ENCODE measurements around the gene P2RY6. TPM values are rescaled to one million over a fixed set of nuclear protein-coding genes. Genes with fewer than 3 reads are reported as not detected.

Gene P2RY6
- polyA plus RNA-seq, 1 donor (not counting 4 experiments of a cell fraction or from before 2014, with no cell fraction given) = 0.04 TPM

- H3K9me1 ChIP-seq (ENCODE audit: control insufficient read depth, extremely low read depth, insufficient read depth, low read length) = no peaks in the 10 kb centered on the region
- dilution Hi-C loops (cut with MboI; ENCODE audit: extremely low pct_ligation_motif_present, low sequenced_read_pairs) = no loop called here
- no peaks in the 10 kb centered on the region for H3K36me3 ChIP-seq (ENCODE audit: control insufficient read depth in 2 of 2, extremely low read depth in 1 of 2, insufficient read depth in 2 of 2, low read length in 2 of 2)
- DNase-seq (ENCODE audit: low read depth, low spot score) = no peak
- no peaks in the 10 kb centered on the region for H3K4me1 ChIP-seq (ENCODE audit: control insufficient read depth, extremely low read depth, insufficient read depth, low read length)
- no peak for FAIRE-seq
- no peak overlapping the region for H3K27ac ChIP-seq (ENCODE audit: control insufficient read depth, insufficient read depth, low read length)
- H2AFZ ChIP-seq (ENCODE audit: control insufficient read depth, low read length) = no peak overlapping the region
- H3K79me2 ChIP-seq (ENCODE audit: control insufficient read depth, insufficient read depth, low read length) = no peaks in the 10 kb centered on the region
- TF ChIP-seq CTCF (optimal IDR thresholded peaks at IDR 0.05 in 1 of 3, IDR thresholded peaks at IDR 0.05 in 1 of 3, conservative IDR thresholded peaks at IDR 0.05 in 1 of 3; ENCODE audit: extremely low read depth in 1 of 3, insufficient read depth in 2 of 3, low read length in 3 of 3) = no peak
- TF ChIP-seq EZH2 (IDR thresholded peaks at IDR 0.05; ENCODE audit: low read length) = no peak
- H3K27me3 ChIP-seq (ENCODE audit: control insufficient read depth, extremely low read depth, insufficient read depth, low read length) = peaks cover 10% of the 10 kb centered on the region
- no peak overlapping the region for H3K4me2 ChIP-seq (ENCODE audit: control insufficient read depth, extremely low read depth, insufficient read depth, low read depth, low read length)
- H3K4me3 ChIP-seq (ENCODE audit: control insufficient read depth in 2 of 3, extremely low read depth in 1 of 3, insufficient read depth in 2 of 3, low read depth in 1 of 3, low read length in 3 of 3) = no peak overlapping the region
- H4K20me1 ChIP-seq (ENCODE audit: control insufficient read depth, extremely low read depth, insufficient read depth, low read length) = no peaks in the 10 kb centered on the region
- no peak overlapping the region for H3K9ac ChIP-seq (ENCODE audit: control insufficient read depth, extremely low read depth, insufficient read depth, low read length)
- H3K9me3 ChIP-seq (ENCODE audit: control insufficient read depth, low read depth, low read length) = no peaks in the 10 kb centered on the region
These were observed 23.8 kb downstream of the P2RY6 start for GRCh38 chr11:73295996-73296318.

GRCh38 chr11:73296501-73297230 is 24.5 kb downstream of the P2RY6 start:
- no peak overlapping the region for H3K4me2 ChIP-seq (ENCODE audit: control insufficient read depth, extremely low read depth, insufficient read depth, low read depth, low read length)
- dilution Hi-C loops (cut with MboI; ENCODE audit: extremely low pct_ligation_motif_present, low sequenced_read_pairs) = no loop called here
- FAIRE-seq = no peak
- H3K4me1 ChIP-seq (ENCODE audit: control insufficient read depth, extremely low read depth, insufficient read depth, low read length) = no peaks in the 10 kb centered on the region
- TF ChIP-seq EZH2 (IDR thresholded peaks at IDR 0.05; ENCODE audit: low read length) (no peak), CTCF (optimal IDR thresholded peaks at IDR 0.05 in 1 of 3, IDR thresholded peaks at IDR 0.05 in 1 of 3, conservative IDR thresholded peaks at IDR 0.05 in 1 of 3; ENCODE audit: extremely low read depth in 1 of 3, insufficient read depth in 2 of 3, low read length in 3 of 3) (no peak)
- H3K9ac ChIP-seq (ENCODE audit: control insufficient read depth, extremely low read depth, insufficient read depth, low read length) = no peak overlapping the region
- no peaks in the 10 kb centered on the region for H3K79me2 ChIP-seq (ENCODE audit: control insufficient read depth, insufficient read depth, low read length)
- no peaks in the 10 kb centered on the region for H3K36me3 ChIP-seq (ENCODE audit: control insufficient read depth in 2 of 2, extremely low read depth in 1 of 2, insufficient read depth in 2 of 2, low read length in 2 of 2)
- no peak overlapping the region for H2AFZ ChIP-seq (ENCODE audit: control insufficient read depth, low read length)
- H3K27me3 ChIP-seq (ENCODE audit: control insufficient read depth, extremely low read depth, insufficient read depth, low read length) = peaks cover 10% of the 10 kb centered on the region
- H3K9me3 ChIP-seq (ENCODE audit: control insufficient read depth, low read depth, low read length) = no peaks in the 10 kb centered on the region
- no peaks in the 10 kb centered on the region for H4K20me1 ChIP-seq (ENCODE audit: control insufficient read depth, extremely low read depth, insufficient read depth, low read length)
- H3K9me1 ChIP-seq (ENCODE audit: control insufficient read depth, extremely low read depth, insufficient read depth, low read length) = no peaks in the 10 kb centered on the region
- no peak overlapping the region for H3K4me3 ChIP-seq (ENCODE audit: control insufficient read depth in 2 of 3, extremely low read depth in 1 of 3, insufficient read depth in 2 of 3, low read depth in 1 of 3, low read length in 3 of 3)
- DNase-seq (ENCODE audit: low read depth, low spot score) = no peak
- no peak overlapping the region for H3K27ac ChIP-seq (ENCODE audit: control insufficient read depth, insufficient read depth, low read length)

Measured in keratinocyte (primary cell).